Retinal pigment epithelial cell (primary cell): Measurements from ENCODE around the gene GABRB2.

Experiments used
- DNase-seq: peaks from one replicate; pipeline ENCODE4 v3.0.0-alpha.2; 2010; ENCODE audit warnings: low read depth
- H3K4me3 ChIP-seq: 2 replicates; pipeline ENCODE4 v1.5.1; 2011; ENCODE audit warnings: mild to moderate bottlenecking, low read length, control low read depth, moderate library complexity
- TF ChIP-seq, protein P1 (sequence below): conservative IDR thresholded peaks from 2 replicates; pipeline ENCODE4 v1.5.1; 2011; ENCODE audit warnings: low read depth, low read length, control low read depth, inconsistent platforms

GABRB2 gene

DNA sequence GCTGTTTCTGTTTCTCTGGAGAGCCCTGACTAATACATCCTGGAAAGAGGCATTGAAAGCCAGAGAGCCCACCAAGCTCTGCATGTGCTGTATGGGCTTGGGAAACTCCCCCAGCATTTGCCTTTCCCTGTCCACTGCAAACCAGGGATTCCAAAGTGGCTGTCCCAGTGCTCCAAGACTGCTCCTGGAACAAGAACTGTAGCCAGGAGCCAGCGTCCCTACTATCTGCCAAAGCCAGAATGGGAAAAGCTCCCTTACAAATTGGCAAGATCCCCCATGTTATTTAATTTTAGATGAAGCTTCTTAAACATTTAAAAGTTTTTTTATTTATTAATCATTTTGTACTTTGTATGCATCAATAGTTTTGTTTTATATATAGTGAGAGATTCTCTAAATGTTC is 263.2 kb downstream of the GABRB2 start:
- no peak for DNase-seq

DNA sequence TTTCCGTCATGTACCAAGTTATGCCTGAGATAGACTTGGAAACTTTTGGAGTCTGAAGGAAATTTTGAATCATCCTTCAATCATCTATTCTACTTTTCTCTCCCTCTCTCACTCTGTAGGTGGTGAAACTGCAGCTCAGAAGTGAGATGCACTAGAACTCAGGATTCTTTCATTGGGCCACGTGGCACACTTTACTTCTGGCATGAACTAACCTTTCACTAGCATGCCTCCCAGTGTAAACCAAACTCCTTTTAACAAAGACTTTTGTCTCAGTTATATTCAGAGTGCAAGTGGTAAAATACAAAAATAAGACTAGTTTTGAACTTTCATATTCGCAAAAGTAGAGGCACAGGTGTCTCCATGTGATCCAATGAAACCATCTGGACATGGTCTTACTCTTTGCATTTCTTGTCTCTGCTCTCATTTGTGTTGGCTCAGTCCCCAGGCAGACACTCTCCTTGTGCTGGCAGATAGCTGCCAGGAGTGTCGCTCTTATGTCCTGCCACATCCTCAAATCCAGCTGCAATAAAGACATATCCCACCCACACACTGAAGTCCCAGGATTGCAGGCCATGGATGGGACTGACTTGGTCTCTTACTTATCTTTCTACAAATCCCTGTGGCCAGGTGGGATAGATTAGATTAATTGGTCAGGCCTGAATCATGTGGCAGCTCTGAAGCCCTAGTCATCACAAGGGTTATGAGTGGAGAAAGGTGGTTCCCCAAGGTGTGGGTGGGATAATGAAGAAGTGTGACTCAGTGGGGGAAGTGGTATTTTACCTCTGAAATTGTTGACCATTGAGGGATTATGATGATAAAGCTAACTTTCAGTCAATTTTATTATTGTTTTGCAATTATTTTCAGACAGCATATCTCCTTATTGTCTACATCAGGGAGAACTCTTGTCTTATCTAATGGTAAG is 267.5 kb downstream of the GABRB2 start:
- DNase-seq, result no peak
- H3K4me3 ChIP-seq, result no peak overlapping the region
- TF ChIP-seq, protein P1, sequence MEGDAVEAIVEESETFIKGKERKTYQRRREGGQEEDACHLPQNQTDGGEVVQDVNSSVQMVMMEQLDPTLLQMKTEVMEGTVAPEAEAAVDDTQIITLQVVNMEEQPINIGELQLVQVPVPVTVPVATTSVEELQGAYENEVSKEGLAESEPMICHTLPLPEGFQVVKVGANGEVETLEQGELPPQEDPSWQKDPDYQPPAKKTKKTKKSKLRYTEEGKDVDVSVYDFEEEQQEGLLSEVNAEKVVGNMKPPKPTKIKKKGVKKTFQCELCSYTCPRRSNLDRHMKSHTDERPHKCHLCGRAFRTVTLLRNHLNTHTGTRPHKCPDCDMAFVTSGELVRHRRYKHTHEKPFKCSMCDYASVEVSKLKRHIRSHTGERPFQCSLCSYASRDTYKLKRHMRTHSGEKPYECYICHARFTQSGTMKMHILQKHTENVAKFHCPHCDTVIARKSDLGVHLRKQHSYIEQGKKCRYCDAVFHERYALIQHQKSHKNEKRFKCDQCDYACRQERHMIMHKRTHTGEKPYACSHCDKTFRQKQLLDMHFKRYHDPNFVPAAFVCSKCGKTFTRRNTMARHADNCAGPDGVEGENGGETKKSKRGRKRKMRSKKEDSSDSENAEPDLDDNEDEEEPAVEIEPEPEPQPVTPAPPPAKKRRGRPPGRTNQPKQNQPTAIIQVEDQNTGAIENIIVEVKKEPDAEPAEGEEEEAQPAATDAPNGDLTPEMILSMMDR, result no peak

More for the DNA sequence above, 263.2 kb downstream of the GABRB2 start:
- H3K4me3 ChIP-seq, result no peak overlapping the region
- TF ChIP-seq, protein P1, result no peak

DNA sequence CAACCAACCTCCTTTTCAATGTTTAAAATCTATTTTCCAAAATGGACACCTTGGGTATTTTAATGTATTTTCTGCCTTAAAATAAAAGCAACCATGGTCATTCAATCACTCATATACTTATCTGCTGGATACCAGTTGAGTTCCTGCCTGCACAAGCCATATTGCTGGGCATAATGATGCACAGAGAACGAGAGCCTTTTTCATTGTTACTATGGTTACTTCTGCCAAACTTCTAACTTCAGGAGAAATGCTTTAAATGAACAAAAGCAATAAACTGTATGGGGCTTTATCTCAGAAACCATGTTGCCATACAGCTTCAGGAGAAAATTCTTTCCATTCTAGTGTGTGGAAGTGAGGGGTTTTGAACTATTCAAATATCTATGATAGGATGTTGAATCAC is 269.5 kb downstream of the GABRB2 start:
- H3K4me3 ChIP-seq, result no peak overlapping the region
- DNase-seq, result no peak
- TF ChIP-seq, protein P1, result no peak

DNA sequence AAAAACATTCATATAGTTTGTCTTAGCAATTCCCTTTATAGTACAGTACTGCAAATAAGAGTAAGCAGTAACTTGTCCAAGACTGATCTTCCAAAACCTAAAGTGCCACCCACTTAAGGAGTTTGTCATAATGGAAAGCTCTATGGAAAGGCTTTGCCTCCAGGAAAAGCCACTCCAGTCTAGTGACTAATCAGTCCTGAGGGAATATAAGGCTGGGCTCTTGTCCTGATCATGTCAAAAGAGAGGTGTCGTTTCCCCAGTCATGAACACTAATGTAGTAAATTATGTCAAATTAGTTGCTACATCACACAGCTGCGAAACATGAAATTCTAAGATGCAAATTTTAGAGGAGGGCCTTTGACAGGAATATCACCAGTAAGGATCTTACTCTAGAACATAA is 271.6 kb downstream of the GABRB2 start:
- H3K4me3 ChIP-seq, result no peak overlapping the region
- TF ChIP-seq, protein P1, result no peak
- DNase-seq, result no peak

DNA sequence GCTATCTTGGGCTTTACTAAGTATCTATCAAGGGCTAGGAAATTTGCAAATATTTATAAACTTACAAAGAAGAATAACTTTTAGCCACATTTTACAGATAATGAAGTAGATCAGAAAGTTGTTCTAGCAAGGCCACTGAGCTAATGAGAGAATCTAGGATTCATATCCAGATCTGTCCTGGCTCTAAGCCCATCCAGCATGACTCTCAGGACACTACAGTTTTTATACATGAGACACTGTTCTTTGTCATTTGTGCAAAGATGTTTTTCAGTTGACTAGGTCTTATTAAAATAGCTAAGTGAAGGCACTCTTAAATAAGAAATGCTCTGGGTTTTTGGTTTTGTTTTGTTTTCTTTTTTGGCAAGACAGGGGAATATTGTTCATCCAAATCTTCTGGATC is 273.1 kb downstream of the GABRB2 start:
- no peak overlapping the region for H3K4me3 ChIP-seq
- TF ChIP-seq, protein P1, result no peak
- DNase-seq, result no peak

DNA sequence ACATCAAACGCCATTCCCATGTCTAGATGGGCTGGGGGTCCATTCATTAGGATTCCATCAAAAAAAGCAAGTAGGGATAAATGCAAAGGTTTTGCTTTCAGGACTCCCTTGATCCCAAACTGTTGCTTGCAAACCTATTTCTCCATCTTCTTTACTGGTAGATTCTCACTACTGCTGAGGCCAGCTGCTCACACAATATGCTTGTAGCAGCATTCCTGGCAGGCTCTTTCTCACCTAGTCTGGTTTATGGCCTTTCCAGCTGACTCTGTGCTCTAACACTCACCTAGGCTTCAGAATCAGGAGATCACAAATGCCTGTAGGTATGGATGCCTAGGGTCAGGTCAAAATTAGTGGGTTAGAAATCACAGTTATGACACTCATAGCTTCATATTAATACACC is 274.7 kb downstream of the GABRB2 start:
- TF ChIP-seq, protein P1, result no peak
- H3K4me3 ChIP-seq, result no peak overlapping the region
- no peak for DNase-seq

DNA sequence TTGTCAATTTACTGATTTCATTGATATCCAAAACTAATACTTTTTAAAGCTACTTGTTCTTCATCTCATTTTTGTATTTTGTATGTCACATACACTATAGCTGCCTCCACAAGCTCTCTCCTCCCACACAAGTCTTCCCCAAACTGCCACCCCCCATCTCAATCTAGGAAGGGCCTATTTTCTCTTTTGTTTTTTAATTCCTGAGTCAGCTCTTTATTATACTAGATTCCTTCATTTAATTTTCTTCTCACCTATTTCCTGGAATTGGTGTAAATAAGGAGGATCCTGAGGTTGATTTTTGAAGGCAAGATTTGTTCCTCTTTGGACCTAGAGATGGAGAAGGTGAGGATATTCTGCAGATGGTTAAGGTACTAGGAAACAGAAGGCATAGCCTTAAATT is 277.4 kb downstream of the GABRB2 start:
- H3K4me3 ChIP-seq, result no peak overlapping the region
- no peak for DNase-seq
- TF ChIP-seq, protein P1, result no peak
